ENCODE results near the gene ATP6V0A4.
"Not testable (repeated sequence)": the region's sequence is repeated elsewhere in the genome, so short reads cannot be mapped to it uniquely, and the experiment has no call there.

Gene ATP6V0A4

GRCh38 chr7:138797715-138798320 is at the start of gene ATP6V0A4, which contains the start of gene TMEM213:
ATP6V0A4 (minus strand) TSS chr7:138798196; CDS start chr7:138771247, 26,949 bp downstream.
TMEM213 (plus strand) TSS chr7:138797994; CDS start chr7:138798105, 111 bp downstream.
- FAIRE-seq (no peak), DNase-seq (ENCODE audit: extremely low spot score, insufficient read length, low read depth) (no peak)

- DNase-seq (ENCODE audit: extremely low spot score, insufficient read length, low read depth) (no peak), FAIRE-seq (no peak)
These were observed 47.7 kb upstream of the ATP6V0A4 start for GRCh38 chr7:138845711-138846110.

GRCh38 chr7:138843632-138844580 is 45.9 kb upstream of the ATP6V0A4 start:
- DNase-seq (ENCODE audit: extremely low spot score, insufficient read length, low read depth) (no peak), FAIRE-seq (no peak)

- DNase-seq (ENCODE audit: extremely low spot score, insufficient read length, low read depth) (no peak), FAIRE-seq (no peak)
These were observed 44.1 kb upstream of the ATP6V0A4 start for GRCh38 chr7:138842111-138842510.

- DNase-seq (ENCODE audit: extremely low spot score, insufficient read length, low read depth) (no peak), FAIRE-seq (no peak)
These were observed 40.2 kb upstream of the ATP6V0A4 start for GRCh38 chr7:138838166-138838565.

GRCh38 chr7:138837627-138838026 is 39.6 kb upstream of the ATP6V0A4 start:
- FAIRE-seq = no peak

GRCh38 chr7:138835087-138835486 is 37.1 kb upstream of the ATP6V0A4 start:
- DNase-seq (ENCODE audit: extremely low spot score, insufficient read length, low read depth) (no peak), FAIRE-seq (no peak)

More at GRCh38 chr7:138837627-138838026, 39.6 kb upstream of the ATP6V0A4 start:
- DNase-seq (ENCODE audit: extremely low spot score, insufficient read length, low read depth) = no peak

- DNase-seq (ENCODE audit: extremely low spot score, insufficient read length, low read depth) (no peak), FAIRE-seq (no peak)
These were observed 36.6 kb upstream of the ATP6V0A4 start for GRCh38 chr7:138834583-138834982.

- DNase-seq (ENCODE audit: extremely low spot score, insufficient read length, low read depth) (no peak), FAIRE-seq (no peak)
These were observed 35.6 kb upstream of the ATP6V0A4 start for GRCh38 chr7:138833596-138833995.

- DNase-seq (ENCODE audit: extremely low spot score, insufficient read length, low read depth) = no peak
- no peak for FAIRE-seq
These were observed 35.0 kb upstream of the ATP6V0A4 start for GRCh38 chr7:138832966-138833365.

- no peak for DNase-seq (ENCODE audit: extremely low spot score, insufficient read length, low read depth)
- FAIRE-seq = no peak
These were observed 31.3 kb upstream of the ATP6V0A4 start for GRCh38 chr7:138829335-138829734.

GRCh38 chr7:138828302-138828701 is 30.3 kb upstream of the ATP6V0A4 start:
- no peak for FAIRE-seq

GRCh38 chr7:138825049-138825721 is 27.2 kb upstream of the ATP6V0A4 start:
- no peak for DNase-seq (ENCODE audit: extremely low spot score, insufficient read length, low read depth)
- FAIRE-seq = no peak

More at GRCh38 chr7:138828302-138828701, 30.3 kb upstream of the ATP6V0A4 start:
- no peak for DNase-seq (ENCODE audit: extremely low spot score, insufficient read length, low read depth)

- no peak for DNase-seq (ENCODE audit: extremely low spot score, insufficient read length, low read depth)
- FAIRE-seq = no peak
These were observed 25.0 kb upstream of the ATP6V0A4 start for GRCh38 chr7:138822867-138823535.

- FAIRE-seq (no peak), DNase-seq (ENCODE audit: extremely low spot score, insufficient read length, low read depth) (no peak)
These were observed 23.9 kb upstream of the ATP6V0A4 start for GRCh38 chr7:138821912-138822311.

GRCh38 chr7:138819625-138820024 is 21.6 kb upstream of the ATP6V0A4 start:
- FAIRE-seq (no peak), DNase-seq (ENCODE audit: extremely low spot score, insufficient read length, low read depth) (no peak)

- FAIRE-seq (no peak), DNase-seq (ENCODE audit: extremely low spot score, insufficient read length, low read depth) (no peak)
These were observed 18.7 kb upstream of the ATP6V0A4 start for GRCh38 chr7:138816650-138817049.

- DNase-seq (ENCODE audit: extremely low spot score, insufficient read length, low read depth) (no peak), FAIRE-seq (no peak)
These were observed 16.9 kb upstream of the ATP6V0A4 start for GRCh38 chr7:138814816-138815332.

- FAIRE-seq = no peak
- DNase-seq (ENCODE audit: extremely low spot score, insufficient read length, low read depth) = no peak
These were observed 15.9 kb upstream of the ATP6V0A4 start for GRCh38 chr7:138813945-138814344.

- FAIRE-seq; DNase-seq (ENCODE audit: extremely low spot score, insufficient read length, low read depth): not testable (repeated sequence)
These were observed 13.3 kb upstream of the ATP6V0A4 start for GRCh38 chr7:138811327-138811726.

All from GM18507 (cell line).